Keratinocyte (primary cell): Measurements from ENCODE around the gene UTP14C. TPM values are rescaled to one million over a fixed set of nuclear protein-coding genes. Genes with fewer than 3 reads are reported as not detected.

Experiments
- DNase-seq: peaks from one replicate; pipeline ENCODE4 v3.0.0-alpha.2; 2011; ENCODE audit warnings: low read depth, missing footprints, low spot score
- FAIRE-seq: peaks from 2 replicates; lab custom pipeline; 2011; peaks lifted over from hg19 to GRCh38; lab: Jason Lieb, UNC
- H2AFZ ChIP-seq: 2 replicates; pipeline ENCODE4 v1.6.0; 2012; ENCODE audit warnings: low read length, control low read depth, inconsistent platforms; ENCODE audit not compliant: control insufficient read depth
- H3K27ac ChIP-seq: 2 replicates; pipeline ENCODE4 v1.5.1; 2011; ENCODE audit warnings: low read length; ENCODE audit not compliant: control insufficient read depth, insufficient read depth
- H3K27me3 ChIP-seq: 3 replicates; pipeline ENCODE4 v1.6.0; 2011; ENCODE audit warnings: low read length; ENCODE audit not compliant: control insufficient read depth, insufficient read depth; ENCODE audit errors: extremely low read depth
- H3K36me3 ChIP-seq, 2 experiments: 2 replicates in 1 of 2; 3 replicates in 1 of 2; pipeline ENCODE4 v1.5.1; 2011; ENCODE audit warnings: low read length in 2 of 2, mild to moderate bottlenecking in 1 of 2; ENCODE audit not compliant: control insufficient read depth in 2 of 2, insufficient read depth in 2 of 2; ENCODE audit errors: extremely low read depth in 1 of 2
- H3K4me1 ChIP-seq: 3 replicates; pipeline ENCODE4 v1.5.1; 2011; ENCODE audit warnings: low read length; ENCODE audit not compliant: control insufficient read depth, insufficient read depth; ENCODE audit errors: extremely low read depth
- H3K4me2 ChIP-seq: 3 replicates; pipeline ENCODE4 v1.6.0; 2011; ENCODE audit warnings: low read depth, low read length; ENCODE audit not compliant: control insufficient read depth, insufficient read depth; ENCODE audit errors: extremely low read depth
- H3K4me3 ChIP-seq, 3 experiments: fragments of 200-600 bp in 1 of 3; sonication (generic) in 1 of 3; 2 replicates in 2 of 3; 3 replicates in 1 of 3; pipeline ENCODE4 v1.5.1; 2011 to 2016; ENCODE audit warnings: low read length in 3 of 3, mild to moderate bottlenecking in 3 of 3, control low read depth in 2 of 3, inconsistent platforms in 1 of 3, low read depth in 1 of 3, mixed read lengths in 1 of 3, mixed run types in 1 of 3, moderate library complexity in 1 of 3; ENCODE audit not compliant: control insufficient read depth in 2 of 3, insufficient read depth in 2 of 3; ENCODE audit errors: extremely low read depth in 1 of 3
- H3K79me2 ChIP-seq: 2 replicates; pipeline ENCODE4 v1.6.0; 2012; ENCODE audit warnings: low read length; ENCODE audit not compliant: control insufficient read depth, insufficient read depth
- H3K9ac ChIP-seq: 3 replicates; pipeline ENCODE4 v1.6.0; 2011; ENCODE audit warnings: low read length; ENCODE audit not compliant: control insufficient read depth, insufficient read depth; ENCODE audit errors: extremely low read depth
- H3K9me1 ChIP-seq: 3 replicates; pipeline ENCODE4 v1.6.0; 2011; ENCODE audit warnings: low read length; ENCODE audit not compliant: control insufficient read depth, insufficient read depth; ENCODE audit errors: extremely low read depth
- H3K9me3 ChIP-seq: 2 replicates; pipeline ENCODE4 v1.5.1; 2012; ENCODE audit warnings: low read depth, low read length; ENCODE audit not compliant: control insufficient read depth
- H4K20me1 ChIP-seq: 3 replicates; pipeline ENCODE4 v1.6.0; 2011; ENCODE audit warnings: low read length; ENCODE audit not compliant: control insufficient read depth, insufficient read depth; ENCODE audit errors: extremely low read depth
- CTCF ChIP-seq, 3 experiments: IDR thresholded peaks in 1 of 3; conservative IDR thresholded peaks in 1 of 3; optimal IDR thresholded peaks in 1 of 3; 2 replicates in 2 of 3; 3 replicates in 1 of 3; pipeline versions ENCODE3 to v1.5.1; 2011; ENCODE audit warnings: low read length in 3 of 3, mild to moderate bottlenecking in 3 of 3, moderate library complexity in 2 of 3, control low read depth in 1 of 3, inconsistent platforms in 1 of 3; ENCODE audit not compliant: insufficient read depth in 2 of 3; ENCODE audit errors: extremely low read depth in 1 of 3
- EZH2 ChIP-seq: IDR thresholded peaks from one replicate; pipeline ENCODE4 v1.6.1; 2012; ENCODE audit warnings: inconsistent platforms, mild to moderate bottlenecking, low read length, moderate library complexity
- dilution Hi-C: fragments of 300-500 bp; cut with MboI; formaldehyde crosslinking; loops from one replicate; pipeline ENCODE4 v1.7.0; 2020; ENCODE audit warnings: low sequenced_read_pairs; ENCODE audit not compliant: extremely low pct_ligation_motif_present
- polyA plus RNA-seq, 5 experiments: library from polyadenylated mRNA; depleted of rRNA in 3 of 5; stranded (reverse) in 3 of 5; stranded (forward) in 1 of 5; unstranded in 1 of 5; fragments of >200 nt; gene quantifications; 1 replicate in 1 of 5; 2 replicates in 3 of 5; 3 replicates in 1 of 5; pipeline versions ENCODE4 v1.2.1 to v1.2.3, GENCODE V29; 2011 to 2012; ENCODE audit warnings: missing spikeins in 2 of 5, low read depth in 1 of 5, low replicate concordance in 1 of 5

The UTP14C gene
- polyA plus RNA-seq, 1 donor (not counting 4 experiments of a cell fraction or from before 2014, with no cell fraction given) = 10.8 TPM

GRCh38 chr13:52033039-52033438, 8.5 kb downstream of the UTP14C start:
- H3K9me1 ChIP-seq = no peaks in the 10 kb centered on the region
- H3K4me3 ChIP-seq = no peak overlapping the region
- H3K9ac ChIP-seq = no peak overlapping the region
- no peak overlapping the region for H2AFZ ChIP-seq
- H3K4me2 ChIP-seq = no peak overlapping the region
- no peaks in the 10 kb centered on the region for H3K4me1 ChIP-seq
- no peak for FAIRE-seq
- dilution Hi-C loops = no loop called here
- no peaks in the 10 kb centered on the region for H4K20me1 ChIP-seq
- no peaks in the 10 kb centered on the region for H3K79me2 ChIP-seq
- H3K27me3 ChIP-seq = no peaks in the 10 kb centered on the region
- peaks cover 0 to 5% of the 10 kb centered on the region in 2 experiments for H3K36me3 ChIP-seq
- no peak for DNase-seq
- no peak overlapping the region for H3K27ac ChIP-seq
- TF ChIP-seq CTCF (optimal IDR thresholded peaks at IDR 0.05 in 1 of 3, IDR thresholded peaks at IDR 0.05 in 1 of 3, conservative IDR thresholded peaks at IDR 0.05 in 1 of 3; ENCODE audit: extremely low read depth in 1 of 3, insufficient read depth in 2 of 3, low read length in 3 of 3) (no peak), EZH2 (no peak)
- no peaks in the 10 kb centered on the region for H3K9me3 ChIP-seq

GRCh38 chr13:52034616-52035226, 10.2 kb downstream of the UTP14C start:
- no peak overlapping the region for H3K4me2 ChIP-seq
- DNase-seq = no peak
- no peak for TF ChIP-seq EZH2
- no peak for TF ChIP-seq CTCF (optimal IDR thresholded peaks at IDR 0.05 in 1 of 3, IDR thresholded peaks at IDR 0.05 in 1 of 3, conservative IDR thresholded peaks at IDR 0.05 in 1 of 3; ENCODE audit: extremely low read depth in 1 of 3, insufficient read depth in 2 of 3, low read length in 3 of 3)
- no peak overlapping the region for H3K4me3 ChIP-seq
- no peak overlapping the region for H3K9ac ChIP-seq
- no peaks in the 10 kb centered on the region for H3K27me3 ChIP-seq
- no peaks in the 10 kb centered on the region for H3K79me2 ChIP-seq
- H4K20me1 ChIP-seq = no peaks in the 10 kb centered on the region
- FAIRE-seq = no peak
- no peaks in the 10 kb centered on the region for H3K4me1 ChIP-seq
- no peaks in the 10 kb centered on the region for H3K36me3 ChIP-seq
- no peaks in the 10 kb centered on the region for H3K9me1 ChIP-seq
- H2AFZ ChIP-seq = no peak overlapping the region
- no peaks in the 10 kb centered on the region for H3K9me3 ChIP-seq
- H3K27ac ChIP-seq = no peak overlapping the region
- dilution Hi-C loops = no loop called here
